HG03045 (cell line): ENCODE measurements around the gene WDFY2.
"Not testable (repeated sequence)": the region's sequence is repeated elsewhere in the genome, so short reads cannot be mapped to it uniquely, and the experiment has no call there.

Experiments
- ATAC-seq: cut with Tn5 transposase; IDR thresholded peaks from one replicate; pipeline ENCODE4 v1.9.1; 2021; ENCODE audit warnings: mild to moderate bottlenecking, moderate library complexity; ENCODE audit not compliant: unreplicated experiment

WDFY2 gene

DNA sequence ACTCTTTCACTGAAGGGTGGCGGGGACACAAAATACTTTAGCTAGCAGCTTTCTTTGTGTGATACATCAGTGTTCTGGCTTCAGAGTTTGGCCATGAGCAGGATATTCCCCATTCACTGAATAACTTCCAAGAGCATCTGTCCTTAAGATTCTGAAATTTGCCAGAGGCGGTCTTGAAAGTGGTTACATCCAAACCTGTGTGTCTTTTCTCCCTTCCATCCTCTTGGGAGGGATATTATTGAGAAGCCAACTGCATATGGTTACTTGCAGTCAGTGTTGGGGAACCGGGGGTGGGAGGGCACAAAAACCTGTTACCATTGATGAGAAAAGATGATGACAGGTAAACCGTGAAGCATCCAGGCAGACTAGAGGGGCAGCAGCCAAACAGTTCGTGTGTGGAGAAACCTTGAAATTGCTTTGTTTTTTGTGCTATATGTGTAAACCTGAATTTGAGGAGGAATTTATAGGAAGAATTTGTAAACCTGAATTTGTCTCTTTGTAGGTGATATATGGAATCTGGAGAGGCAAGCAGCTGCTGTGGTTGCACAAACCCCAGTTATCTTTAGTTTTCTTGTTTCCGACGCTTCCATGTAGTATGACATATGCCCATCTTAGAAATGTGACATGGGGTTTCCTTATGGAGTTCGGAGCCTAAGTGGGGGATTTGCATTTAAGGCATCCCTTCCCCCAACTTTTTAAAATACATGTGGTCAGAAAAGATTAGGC lies 104.8 kb downstream of the WDFY2 start:
- ATAC-seq = no peak

DNA sequence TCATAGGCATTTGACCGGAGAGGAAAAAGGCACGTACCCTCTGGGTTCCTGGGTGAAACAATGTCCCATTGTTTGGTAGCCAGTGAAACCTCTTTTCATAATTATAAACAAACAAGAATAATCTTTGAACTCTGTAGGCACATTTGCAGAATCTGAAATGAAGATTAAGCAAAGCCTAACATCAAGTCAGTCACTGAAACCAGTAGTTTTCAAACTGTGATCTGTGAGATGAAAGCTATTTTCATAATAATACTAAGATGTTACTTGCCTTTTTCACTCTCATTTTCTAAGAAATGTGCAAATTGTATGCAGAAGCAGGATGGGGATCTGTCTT lies 105.4 kb downstream of the WDFY2 start:
- no peak for ATAC-seq

DNA sequence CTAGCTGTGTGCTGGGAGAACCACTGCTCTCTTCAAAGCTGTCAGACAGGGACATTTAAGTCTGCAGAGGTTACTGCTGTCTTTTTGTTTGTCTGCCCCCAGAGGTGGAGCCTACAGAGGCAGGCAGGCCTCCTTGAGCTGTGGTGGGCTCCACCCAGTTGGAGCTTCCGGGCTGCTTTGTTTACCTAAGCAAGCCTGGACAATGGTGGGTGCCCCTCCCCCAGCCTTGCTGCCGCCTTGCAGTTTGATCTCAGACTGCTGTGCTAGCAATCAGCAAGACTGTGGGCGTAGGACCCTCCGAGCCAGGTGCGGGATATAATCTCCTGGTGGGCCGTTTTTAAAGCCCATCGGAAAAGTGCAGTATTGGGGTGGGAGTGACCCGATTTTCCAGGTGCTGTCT lies 111.4 kb downstream of the WDFY2 start:
- not testable (repeated sequence) for ATAC-seq

DNA sequence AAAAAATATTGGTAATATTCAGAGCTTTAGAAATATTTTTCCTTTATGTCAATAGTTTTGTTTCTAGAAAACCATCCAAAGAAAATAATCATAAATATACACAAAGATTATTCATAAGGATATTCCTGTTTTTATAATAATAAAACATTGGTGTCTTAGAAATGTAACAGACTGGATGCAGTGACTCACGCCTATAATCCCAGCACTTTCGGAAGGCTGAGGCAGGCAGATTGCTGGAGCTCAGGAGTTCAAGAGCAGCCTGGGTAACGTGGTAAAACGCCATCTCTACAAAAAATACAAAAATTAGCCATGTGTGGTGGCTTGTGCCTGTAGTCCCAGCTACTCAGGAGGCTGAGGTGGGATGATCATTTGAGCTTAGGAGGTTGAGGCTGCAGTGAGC lies 112.9 kb downstream of the WDFY2 start:
- ATAC-seq = no peak

DNA sequence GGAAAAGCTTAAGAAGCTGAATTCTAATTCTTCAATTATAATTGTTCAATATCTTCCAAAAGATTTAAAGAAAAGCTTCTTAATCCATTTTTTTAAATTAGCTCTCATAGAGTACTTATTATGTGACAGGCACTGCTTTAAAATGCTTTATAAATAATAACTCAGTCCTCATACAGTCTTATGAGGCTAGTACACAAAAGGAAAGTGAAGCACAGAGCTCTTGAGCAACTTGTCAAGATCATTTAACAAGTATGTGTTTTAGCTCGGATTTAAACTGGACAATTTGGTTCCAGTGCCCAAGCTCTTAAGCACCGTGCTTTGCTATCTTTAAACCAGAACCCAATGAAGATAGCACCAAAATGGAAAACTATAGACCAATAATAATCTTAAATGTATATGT lies 113.6 kb downstream of the WDFY2 start:
- ATAC-seq = no peak

DNA sequence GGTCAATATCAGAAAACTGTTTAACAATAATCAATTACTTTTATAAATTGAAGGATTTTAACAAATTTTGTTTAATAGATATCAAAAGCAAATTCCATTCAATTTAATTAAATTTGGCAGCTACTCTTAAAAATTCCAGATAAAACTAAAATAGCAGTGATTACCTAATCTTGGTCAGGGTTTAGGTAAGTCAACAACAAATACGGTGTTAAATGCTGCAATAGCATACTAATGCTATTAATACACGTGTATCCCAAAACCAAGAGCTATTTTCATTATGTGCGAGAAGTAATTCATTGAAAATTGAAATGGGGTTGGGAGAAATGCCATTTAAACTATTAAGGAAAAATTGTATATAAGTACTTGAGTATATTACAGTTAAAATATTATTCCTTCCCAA lies 114.1 kb downstream of the WDFY2 start:
- ATAC-seq = no peak

DNA sequence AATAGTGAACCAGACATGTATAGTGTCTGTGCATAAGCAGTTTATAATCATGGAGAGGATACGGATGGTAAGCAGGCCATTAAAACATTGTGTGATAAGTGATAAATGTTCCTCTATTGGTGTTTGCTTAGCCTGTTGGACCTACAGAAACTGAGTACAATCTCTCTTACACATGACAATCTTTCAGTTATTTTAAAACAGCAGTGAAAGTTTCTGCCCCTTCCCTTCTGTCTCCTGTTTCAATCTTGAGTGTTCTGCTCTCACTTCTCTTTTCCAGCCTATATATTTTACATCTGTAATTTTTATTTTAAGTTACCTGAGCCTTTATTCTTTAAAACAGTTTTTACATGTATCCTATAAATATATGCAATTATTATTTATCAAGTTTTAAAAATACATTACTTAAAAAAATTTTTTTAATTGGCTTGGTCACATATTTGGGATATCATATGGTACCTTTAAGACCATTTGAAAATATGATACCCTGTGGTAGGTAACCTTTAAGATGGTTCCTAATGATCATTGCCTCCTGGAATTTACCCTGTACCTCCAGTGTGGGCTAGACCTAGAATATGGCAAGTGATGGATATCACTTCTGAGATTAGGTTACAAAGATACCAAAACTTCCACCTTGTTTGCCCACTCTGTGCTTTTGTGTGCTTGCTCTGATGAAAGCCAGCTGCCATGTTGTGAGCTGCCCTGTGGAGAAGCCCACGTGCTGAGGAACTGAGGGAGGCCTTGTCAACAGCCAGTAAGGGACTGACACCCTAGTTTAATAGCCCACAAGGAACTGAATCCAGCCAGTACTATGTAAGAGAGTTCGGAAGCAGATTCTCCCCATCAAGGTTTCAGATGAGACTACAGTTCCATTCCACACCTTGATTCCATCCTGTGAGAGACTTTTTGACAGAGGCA lies 120.4 kb downstream of the WDFY2 start:
- peak; percentile 49 for ATAC-seq

DNA sequence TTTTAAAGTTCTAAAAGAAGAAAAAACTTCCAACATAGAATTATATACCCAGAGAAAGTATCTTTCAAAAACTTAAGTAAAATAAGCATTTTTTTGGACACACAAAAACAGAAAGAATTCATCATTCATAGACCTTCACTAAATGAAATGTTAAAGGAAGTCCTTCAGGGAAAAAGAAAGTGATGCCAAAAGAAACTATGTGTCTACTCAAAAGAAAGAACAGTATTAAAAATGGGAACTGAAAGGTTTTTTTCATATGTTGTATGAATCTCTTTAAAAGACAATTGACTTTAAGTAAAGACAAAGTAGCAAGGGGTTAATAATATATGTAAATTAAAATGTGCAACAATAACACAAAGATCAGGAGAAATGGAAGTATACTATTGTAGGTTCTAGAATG lies 123.2 kb downstream of the WDFY2 start:
- ATAC-seq = no peak

DNA sequence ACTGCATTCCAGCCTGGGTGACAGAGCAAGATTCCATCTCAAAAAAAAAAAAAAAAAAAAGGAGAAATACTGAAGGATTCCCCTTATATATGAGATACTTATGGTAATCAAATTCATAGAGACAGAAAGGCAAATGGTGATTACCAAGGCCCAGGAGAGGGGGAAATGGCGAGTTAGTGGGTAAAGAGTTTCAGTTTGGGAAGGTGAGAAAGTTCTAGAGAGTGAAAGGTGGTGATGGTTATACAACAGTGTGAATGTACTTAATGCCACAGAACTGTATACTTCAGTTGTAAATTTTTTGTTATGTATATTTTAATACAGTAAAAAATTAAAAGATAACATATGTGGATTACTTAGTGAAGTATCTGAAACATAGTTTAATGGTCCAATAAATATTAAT lies 129.5 kb downstream of the WDFY2 start:
- no peak for ATAC-seq

DNA sequence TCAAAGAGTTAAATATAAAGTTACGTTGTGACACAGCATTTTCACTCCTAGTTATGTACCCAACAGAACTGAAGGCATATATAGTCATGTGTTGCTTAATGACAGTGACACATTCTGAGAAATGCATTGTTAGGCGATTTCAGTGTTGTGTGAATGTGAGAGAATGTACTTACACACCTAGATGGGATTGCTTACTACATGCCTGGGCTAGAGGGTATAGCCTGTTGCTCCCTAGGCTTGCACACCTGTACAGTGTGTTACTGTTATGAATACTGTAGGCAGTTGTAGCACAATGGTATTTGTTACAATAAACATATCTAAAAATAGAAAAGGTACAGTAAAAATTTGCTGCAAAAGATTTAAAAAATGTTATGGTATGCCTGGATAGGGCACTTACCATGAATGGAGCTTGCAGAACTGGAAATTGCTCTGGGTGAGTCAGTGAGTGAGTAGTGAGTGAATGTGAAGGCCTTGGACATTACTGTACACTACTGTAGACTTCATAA lies 130.5 kb downstream of the WDFY2 start:
- ATAC-seq = no peak

DNA sequence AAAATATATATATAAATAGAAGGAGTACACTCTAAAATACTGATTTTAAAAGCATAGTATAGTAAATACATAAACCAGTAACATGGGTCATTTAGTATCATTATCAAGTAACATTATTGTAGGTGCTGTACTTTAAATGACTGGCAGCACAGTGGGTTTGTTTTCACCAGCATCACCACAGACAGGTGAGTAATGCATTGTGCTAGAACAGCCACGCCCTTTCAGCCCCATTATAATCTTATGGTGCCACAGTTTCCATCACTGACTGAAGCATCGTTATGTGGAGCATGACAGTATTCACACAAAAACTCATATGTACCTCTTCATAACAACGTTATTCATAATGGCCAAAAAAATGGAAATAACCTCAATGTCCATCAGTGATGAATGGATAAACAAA lies 131.4 kb downstream of the WDFY2 start:
- ATAC-seq = no peak

DNA sequence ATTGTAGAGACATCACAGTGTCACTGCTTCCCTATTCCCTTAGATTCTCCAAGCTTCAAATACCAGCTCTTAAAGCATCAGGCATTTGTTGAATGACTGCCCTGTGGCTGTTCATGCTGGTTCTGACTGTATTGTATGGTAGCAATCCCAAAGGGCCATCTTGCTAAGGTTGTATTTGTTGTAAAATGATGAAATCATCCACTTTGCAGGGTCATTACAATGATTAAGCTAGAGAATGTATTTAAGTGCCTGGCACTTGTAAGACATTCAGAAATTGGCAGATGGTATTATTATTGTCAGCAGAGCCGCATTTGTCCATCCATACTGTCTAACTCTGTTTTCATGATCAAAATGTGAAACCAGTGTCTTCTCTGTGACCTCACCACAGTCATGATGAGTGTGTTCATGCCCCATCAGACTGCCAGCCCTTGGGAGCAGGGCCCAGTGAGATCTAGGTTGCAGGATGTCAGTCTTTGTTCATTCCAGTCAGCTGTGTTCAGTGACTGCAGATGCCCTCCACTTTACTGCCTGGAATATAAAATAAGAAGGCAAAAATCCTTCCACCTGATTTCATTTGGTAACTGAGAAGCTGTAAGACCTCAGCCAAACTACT lies 133.6 kb downstream of the WDFY2 start:
- ATAC-seq = no peak

DNA sequence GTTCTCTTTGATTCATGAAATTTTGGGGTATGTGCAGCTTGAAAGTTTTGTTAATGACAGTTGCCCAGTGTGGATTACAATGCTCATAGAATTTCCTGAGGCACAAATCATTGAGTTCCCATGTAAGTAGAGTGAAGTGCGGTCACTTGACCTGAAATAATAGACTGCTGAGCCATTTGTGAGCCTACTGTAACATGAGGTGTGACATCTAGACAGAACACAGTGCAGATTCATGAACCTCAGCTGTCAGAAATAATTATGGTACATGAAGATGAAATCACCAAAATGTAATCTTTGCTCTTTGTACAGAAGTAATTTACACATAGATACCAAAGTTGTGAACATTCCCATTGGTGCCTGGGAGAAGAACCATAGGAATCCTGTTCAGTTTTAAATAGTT lies 135.1 kb downstream of the WDFY2 start:
- ATAC-seq = no peak

DNA sequence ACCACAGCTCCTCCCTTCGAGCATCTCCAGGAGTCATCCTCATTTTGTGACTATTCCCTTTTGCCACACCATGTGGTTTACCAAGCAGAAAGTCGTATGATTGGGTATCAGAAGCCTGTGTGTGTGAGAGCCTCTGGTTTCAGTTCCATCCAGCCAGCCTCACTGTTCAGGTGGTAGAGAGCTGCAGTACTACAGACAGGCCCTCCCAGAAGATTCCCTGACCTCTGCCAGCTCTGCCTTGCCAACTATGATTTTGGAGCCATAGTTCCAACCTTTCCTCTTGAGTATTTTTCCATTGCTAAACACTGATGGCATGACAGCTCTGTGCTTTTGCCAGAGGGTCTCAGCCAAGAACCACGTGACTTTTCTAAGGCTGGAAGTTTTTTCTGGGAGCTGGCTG lies 137.2 kb downstream of the WDFY2 start:
- peak; percentile 84 for ATAC-seq

DNA sequence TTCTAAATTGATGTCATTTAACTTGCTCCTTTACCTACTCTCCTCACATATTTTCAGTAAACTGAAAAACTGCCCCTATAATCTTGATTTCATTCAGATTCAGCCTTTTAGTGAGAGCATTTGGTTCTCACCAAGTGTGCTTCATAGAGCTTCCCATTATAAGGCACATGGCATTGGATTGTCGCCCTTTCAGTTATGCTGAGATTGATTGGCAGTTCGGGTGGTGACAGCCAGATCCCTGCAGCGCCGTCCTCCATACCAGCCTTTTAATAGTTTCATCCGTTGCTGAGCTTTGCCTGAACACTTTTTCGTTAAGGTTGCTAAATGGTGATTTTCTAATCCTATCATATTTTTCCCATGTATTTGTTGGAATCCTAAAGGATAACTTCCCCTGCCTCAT lies 139.3 kb downstream of the WDFY2 start:
- ATAC-seq = no peak

DNA sequence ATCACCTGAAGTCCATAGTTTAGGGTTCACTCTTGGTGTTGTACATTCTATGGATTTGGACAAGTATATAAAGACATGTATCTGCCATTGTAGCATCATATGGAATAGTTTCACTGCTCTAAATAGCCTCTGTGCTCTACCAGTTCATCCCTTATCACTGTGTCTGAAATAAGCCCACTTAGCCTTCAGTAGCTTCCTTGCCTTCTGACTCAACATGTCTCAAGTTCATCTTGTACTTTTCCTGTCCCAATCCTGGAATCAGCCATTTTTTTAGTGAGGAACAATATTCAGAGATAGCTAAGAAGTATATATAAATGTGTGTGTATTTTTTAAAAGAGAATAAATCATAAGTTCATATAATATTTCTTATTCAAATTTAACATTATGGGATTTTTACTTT lies 140.5 kb downstream of the WDFY2 start:
- ATAC-seq = no peak

DNA sequence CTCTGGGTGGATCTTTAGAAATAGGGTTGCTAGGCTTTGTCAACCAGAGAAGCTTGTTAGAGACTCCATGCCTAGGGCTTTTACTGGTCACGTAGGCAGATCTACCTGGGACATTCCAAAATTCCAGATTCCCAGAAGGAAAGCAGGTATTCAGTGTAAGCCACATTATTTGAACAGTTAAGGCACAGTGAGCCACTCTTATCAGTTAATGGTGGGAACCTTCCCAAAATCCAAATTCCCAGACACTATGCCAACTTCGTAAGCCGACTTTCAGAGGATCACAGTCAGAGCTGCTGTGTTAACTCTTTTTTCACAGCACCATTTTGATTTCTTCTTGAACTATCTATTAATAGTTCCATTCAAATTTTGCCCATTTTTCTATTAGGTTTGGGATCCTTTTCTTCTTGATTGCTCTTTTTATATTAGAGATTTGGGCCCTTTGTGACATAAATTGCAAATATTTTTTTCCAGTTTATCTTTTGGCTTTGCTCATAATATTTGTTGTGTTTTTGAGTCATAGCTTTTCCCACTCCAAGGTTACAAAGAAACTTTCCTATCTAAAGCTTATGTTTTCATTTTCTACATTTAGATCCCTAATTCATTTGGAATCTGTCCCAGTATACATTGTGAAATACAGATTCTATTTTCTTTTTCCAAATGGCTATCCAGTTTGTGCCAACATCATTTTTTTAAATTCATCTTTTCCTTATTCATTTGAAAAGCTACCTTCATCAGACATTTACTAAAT lies 142.4 kb downstream of the WDFY2 start:
- no peak for ATAC-seq

DNA sequence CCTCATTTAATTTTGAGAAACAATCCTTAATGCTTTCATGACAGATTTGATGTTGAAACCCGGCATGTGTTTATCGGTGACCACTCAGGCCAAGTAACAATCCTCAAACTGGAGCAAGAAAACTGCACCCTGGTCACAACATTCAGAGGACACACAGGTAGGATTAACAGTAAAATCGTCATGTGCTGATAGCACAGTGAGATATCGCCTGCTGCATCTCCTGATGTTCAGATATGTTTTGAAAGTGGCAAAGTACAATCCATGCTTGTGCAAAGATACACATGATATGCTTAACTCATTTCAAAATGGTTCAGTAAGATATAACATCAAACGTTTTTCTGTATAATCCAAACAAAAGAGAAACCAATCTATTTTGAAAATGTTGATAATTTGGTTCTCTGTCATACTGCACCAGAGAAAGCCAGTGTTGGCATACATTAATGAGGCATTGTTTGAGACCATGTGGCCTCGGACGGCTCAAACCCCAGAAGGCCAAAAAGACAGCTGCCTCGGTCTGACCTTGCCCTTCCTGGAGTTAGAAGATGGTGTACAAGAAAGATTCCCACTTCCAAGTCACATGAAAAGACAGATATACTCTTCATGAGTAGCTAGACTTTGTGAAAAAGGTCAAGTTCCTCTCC lies 143.5 kb downstream of the WDFY2 start:
- ATAC-seq = no peak

DNA sequence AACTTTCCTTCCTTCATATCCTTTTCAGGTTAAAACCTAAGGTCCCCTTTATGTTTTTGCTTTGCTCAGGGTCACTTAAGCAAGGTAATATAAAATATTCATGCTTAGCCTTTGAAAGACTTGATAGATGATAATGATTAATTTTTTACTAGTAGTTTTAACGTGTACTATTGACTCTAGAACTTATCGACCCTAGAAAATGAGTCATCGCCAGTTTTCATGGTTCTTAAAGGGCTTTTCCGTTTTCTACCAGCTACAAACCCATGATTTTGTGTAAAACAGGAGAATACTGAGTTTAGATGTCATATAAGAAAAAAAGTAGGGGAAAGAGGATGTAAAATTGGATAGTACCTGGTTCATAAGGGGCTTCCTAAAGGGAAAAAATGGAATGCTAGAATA lies 144.0 kb downstream of the WDFY2 start:
- ATAC-seq = no peak

DNA sequence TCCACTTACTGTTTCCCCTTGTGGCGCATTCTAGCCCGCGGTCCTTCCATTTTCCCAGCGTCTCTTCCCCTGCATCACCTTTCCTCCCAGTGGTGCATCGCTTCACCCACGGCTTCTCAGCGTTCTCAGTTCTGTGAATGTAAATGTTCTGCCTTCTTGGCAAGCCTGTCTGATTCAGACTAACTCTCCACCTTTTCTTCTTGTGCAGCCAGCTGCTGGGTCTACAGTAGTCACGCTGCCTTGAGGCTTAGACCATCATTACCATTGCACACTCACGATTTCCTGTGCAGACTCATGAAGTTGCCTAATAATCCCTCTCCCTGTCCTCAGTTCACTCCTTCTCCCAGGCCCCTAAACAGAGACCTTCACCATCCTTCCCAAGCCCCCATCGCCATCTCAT lies 144.7 kb downstream of the WDFY2 start:
- no peak for ATAC-seq
